ENCODE measurements around the gene ARHGAP6.

ARHGAP6 gene

DNA sequence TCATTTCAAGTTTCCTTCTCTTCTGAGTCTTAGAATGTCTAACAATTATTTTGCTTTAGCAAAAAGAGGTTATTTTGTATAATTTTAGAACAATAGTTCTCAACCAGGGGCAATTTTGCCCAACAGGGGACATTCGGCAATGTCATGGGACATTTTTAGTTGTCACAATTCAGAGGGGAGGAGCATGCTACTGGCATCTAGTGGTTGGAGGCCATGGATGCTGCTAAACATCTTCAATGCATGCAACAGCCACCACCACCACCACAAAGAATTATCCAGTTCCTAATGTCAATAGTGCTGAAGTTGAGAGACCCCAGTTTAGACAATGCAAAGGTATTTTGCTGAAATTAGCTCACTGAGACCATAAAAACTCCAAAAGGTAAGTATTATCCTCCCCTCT, 122.5 kb downstream of the ARHGAP6 start:
- no peak for ATAC-seq
- TF ChIP-seq TOX (CRISPR knock-in tag; IDR thresholded peaks at IDR 0.05; ENCODE audit: borderline replicate concordance): no peak
- no peak for TF ChIP-seq BACH2 (CRISPR knock-in tag; IDR thresholded peaks at IDR 0.05; ENCODE audit: borderline replicate concordance)

DNA sequence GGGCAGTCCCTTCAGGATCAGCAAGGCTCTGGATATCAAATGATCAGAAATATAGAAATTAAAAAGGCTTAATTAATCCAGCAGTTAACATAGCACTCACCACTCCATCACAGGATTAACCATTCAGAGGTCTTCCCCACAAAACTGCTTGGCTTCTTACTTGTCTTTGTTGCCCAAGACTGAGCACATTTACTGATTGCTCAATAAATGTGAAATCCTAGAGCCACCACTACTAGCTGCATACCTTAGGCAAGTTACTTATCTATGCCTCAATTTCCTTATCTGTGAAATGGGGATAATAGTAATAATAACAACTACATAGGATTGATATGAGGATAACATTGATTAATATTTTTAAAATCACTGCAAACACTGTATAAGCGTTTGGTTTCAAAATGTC, 124.2 kb downstream of the ARHGAP6 start:
- TF ChIP-seq ZC3H10 (CRISPR knock-in tag; IDR thresholded peaks at IDR 0.05) (no peak), TOX (CRISPR knock-in tag; IDR thresholded peaks at IDR 0.05; ENCODE audit: borderline replicate concordance) (no peak), OSR1 (CRISPR knock-in tag; IDR thresholded peaks at IDR 0.05) (no peak), ARNTL (CRISPR knock-in tag; IDR thresholded peaks at IDR 0.05; ENCODE audit: borderline replicate concordance, low read depth) (no peak), BACH2 (CRISPR knock-in tag; IDR thresholded peaks at IDR 0.05; ENCODE audit: borderline replicate concordance) (no peak), ZNF8 (CRISPR knock-in tag; IDR thresholded peaks at IDR 0.05) (no peak), RARB (CRISPR knock-in tag; IDR thresholded peaks at IDR 0.05) (no peak), GLIS3 (CRISPR knock-in tag; IDR thresholded peaks at IDR 0.05) (no peak), PPARA (CRISPR knock-in tag; IDR thresholded peaks at IDR 0.05; ENCODE audit: borderline replicate concordance) (no peak), TCF4 (CRISPR knock-in tag; IDR thresholded peaks at IDR 0.05; ENCODE audit: borderline replicate concordance) (no peak), SNAI2 (CRISPR knock-in tag; IDR thresholded peaks at IDR 0.05) (no peak), ESRRG (CRISPR knock-in tag; IDR thresholded peaks at IDR 0.05) (no peak)
- TF ChIP-seq, protein P1, sequence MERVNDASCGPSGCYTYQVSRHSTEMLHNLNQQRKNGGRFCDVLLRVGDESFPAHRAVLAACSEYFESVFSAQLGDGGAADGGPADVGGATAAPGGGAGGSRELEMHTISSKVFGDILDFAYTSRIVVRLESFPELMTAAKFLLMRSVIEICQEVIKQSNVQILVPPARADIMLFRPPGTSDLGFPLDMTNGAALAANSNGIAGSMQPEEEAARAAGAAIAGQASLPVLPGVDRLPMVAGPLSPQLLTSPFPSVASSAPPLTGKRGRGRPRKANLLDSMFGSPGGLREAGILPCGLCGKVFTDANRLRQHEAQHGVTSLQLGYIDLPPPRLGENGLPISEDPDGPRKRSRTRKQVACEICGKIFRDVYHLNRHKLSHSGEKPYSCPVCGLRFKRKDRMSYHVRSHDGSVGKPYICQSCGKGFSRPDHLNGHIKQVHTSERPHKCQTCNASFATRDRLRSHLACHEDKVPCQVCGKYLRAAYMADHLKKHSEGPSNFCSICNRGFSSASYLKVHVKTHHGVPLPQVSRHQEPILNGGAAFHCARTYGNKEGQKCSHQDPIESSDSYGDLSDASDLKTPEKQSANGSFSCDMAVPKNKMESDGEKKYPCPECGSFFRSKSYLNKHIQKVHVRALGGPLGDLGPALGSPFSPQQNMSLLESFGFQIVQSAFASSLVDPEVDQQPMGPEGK (CRISPR knock-in tag; IDR thresholded peaks at IDR 0.05; ENCODE audit: borderline replicate concordance): no peak
- TF ChIP-seq, protein P2, sequence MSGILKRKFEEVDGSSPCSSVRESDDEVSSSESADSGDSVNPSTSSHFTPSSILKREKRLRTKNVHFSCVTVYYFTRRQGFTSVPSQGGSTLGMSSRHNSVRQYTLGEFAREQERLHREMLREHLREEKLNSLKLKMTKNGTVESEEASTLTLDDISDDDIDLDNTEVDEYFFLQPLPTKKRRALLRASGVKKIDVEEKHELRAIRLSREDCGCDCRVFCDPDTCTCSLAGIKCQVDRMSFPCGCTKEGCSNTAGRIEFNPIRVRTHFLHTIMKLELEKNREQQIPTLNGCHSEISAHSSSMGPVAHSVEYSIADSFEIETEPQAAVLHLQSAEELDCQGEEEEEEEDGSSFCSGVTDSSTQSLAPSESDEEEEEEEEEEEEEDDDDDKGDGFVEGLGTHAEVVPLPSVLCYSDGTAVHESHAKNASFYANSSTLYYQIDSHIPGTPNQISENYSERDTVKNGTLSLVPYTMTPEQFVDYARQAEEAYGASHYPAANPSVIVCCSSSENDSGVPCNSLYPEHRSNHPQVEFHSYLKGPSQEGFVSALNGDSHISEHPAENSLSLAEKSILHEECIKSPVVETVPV (CRISPR knock-in tag; IDR thresholded peaks at IDR 0.05): no peak
- TF ChIP-seq, protein P3, sequence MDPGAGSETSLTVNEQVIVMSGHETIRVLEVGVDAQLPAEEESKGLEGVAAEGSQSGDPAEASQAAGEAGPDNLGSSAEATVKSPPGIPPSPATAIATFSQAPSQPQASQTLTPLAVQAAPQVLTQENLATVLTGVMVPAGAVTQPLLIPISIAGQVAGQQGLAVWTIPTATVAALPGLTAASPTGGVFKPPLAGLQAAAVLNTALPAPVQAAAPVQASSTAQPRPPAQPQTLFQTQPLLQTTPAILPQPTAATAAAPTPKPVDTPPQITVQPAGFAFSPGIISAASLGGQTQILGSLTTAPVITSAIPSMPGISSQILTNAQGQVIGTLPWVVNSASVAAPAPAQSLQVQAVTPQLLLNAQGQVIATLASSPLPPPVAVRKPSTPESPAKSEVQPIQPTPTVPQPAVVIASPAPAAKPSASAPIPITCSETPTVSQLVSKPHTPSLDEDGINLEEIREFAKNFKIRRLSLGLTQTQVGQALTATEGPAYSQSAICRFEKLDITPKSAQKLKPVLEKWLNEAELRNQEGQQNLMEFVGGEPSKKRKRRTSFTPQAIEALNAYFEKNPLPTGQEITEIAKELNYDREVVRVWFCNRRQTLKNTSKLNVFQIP (CRISPR knock-in tag; IDR thresholded peaks at IDR 0.05; ENCODE audit: borderline replicate concordance, low read depth): no peak
- no peak for ATAC-seq

DNA sequence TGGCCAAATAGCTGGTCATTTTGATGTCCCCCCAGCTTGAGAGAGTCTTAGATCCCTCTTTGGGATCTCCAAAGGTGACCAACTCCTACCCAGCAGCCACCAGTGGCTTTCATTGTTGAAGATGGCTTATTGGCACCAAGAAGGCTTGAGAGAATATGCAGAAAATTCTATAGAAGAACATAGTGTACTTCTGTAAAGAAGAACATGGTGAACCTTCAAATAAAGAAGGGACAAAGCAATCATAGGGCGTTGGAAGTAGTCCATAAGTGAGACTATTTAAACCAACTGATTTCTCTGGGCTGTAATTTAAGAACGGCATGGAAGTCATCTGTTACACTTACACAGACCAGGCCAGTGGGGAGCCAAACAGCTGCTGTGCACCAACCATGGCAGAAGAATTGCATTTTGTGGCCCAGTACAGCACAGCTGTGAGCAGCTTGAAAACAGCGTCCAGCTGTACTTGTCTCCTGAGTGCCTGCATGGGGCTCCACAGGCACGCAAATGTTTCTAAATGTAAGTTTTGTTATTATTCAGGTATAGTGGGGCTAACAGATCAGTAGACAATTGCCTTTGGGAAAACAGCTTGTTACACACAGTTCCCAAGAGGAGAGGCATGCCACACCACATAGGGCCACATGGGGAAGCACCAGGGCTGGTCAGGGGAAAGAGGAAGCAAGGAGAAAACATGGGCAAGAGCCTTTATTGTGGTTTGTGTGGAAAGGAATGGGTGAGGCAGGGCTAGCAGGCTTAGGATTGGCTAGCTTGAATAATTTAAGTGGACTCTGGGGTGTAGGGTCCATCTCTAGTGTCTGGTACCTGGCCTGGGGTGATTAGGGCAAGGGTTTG, 125.0 kb downstream of the ARHGAP6 start:
- ATAC-seq: no peak
- TF ChIP-seq GLIS3 (CRISPR knock-in tag; IDR thresholded peaks at IDR 0.05) (no peak), ZC3H10 (CRISPR knock-in tag; IDR thresholded peaks at IDR 0.05) (no peak), ESRRG (CRISPR knock-in tag; IDR thresholded peaks at IDR 0.05) (no peak), ARNTL (CRISPR knock-in tag; IDR thresholded peaks at IDR 0.05; ENCODE audit: borderline replicate concordance, low read depth) (no peak), CSDC2 (CRISPR knock-in tag; IDR thresholded peaks at IDR 0.05) (no peak), RARB (CRISPR knock-in tag; IDR thresholded peaks at IDR 0.05) (no peak), ISL1 (CRISPR knock-in tag; IDR thresholded peaks at IDR 0.05) (no peak), TOX (CRISPR knock-in tag; IDR thresholded peaks at IDR 0.05; ENCODE audit: borderline replicate concordance) (no peak), ZNF565 (CRISPR knock-in tag; conservative IDR thresholded peaks at IDR 0.05; ENCODE audit: low read depth) (no peak), ZNF70 (CRISPR knock-in tag; IDR thresholded peaks at IDR 0.05) (no peak), SNAI2 (CRISPR knock-in tag; IDR thresholded peaks at IDR 0.05) (no peak), PPARA (CRISPR knock-in tag; IDR thresholded peaks at IDR 0.05; ENCODE audit: borderline replicate concordance) (no peak), ZFP3 (CRISPR knock-in tag; IDR thresholded peaks at IDR 0.05) (no peak), TCF4 (CRISPR knock-in tag; IDR thresholded peaks at IDR 0.05; ENCODE audit: borderline replicate concordance) (no peak), ZFP30 (CRISPR knock-in tag; IDR thresholded peaks at IDR 0.05) (no peak), BACH2 (CRISPR knock-in tag; IDR thresholded peaks at IDR 0.05; ENCODE audit: borderline replicate concordance) (no peak)
- TF ChIP-seq, protein P4, sequence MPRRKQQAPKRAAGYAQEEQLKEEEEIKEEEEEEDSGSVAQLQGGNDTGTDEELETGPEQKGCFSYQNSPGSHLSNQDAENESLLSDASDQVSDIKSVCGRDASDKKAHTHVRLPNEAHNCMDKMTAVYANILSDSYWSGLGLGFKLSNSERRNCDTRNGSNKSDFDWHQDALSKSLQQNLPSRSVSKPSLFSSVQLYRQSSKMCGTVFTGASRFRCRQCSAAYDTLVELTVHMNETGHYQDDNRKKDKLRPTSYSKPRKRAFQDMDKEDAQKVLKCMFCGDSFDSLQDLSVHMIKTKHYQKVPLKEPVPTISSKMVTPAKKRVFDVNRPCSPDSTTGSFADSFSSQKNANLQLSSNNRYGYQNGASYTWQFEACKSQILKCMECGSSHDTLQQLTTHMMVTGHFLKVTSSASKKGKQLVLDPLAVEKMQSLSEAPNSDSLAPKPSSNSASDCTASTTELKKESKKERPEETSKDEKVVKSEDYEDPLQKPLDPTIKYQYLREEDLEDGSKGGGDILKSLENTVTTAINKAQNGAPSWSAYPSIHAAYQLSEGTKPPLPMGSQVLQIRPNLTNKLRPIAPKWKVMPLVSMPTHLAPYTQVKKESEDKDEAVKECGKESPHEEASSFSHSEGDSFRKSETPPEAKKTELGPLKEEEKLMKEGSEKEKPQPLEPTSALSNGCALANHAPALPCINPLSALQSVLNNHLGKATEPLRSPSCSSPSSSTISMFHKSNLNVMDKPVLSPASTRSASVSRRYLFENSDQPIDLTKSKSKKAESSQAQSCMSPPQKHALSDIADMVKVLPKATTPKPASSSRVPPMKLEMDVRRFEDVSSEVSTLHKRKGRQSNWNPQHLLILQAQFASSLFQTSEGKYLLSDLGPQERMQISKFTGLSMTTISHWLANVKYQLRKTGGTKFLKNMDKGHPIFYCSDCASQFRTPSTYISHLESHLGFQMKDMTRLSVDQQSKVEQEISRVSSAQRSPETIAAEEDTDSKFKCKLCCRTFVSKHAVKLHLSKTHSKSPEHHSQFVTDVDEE (CRISPR knock-in tag; IDR thresholded peaks at IDR 0.05): no peak
- TF ChIP-seq, protein P5, sequence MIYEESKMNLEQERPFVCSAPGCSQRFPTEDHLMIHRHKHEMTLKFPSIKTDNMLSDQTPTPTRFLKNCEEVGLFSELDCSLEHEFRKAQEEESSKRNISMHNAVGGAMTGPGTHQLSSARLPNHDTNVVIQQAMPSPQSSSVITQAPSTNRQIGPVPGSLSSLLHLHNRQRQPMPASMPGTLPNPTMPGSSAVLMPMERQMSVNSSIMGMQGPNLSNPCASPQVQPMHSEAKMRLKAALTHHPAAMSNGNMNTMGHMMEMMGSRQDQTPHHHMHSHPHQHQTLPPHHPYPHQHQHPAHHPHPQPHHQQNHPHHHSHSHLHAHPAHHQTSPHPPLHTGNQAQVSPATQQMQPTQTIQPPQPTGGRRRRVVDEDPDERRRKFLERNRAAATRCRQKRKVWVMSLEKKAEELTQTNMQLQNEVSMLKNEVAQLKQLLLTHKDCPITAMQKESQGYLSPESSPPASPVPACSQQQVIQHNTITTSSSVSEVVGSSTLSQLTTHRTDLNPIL (CRISPR knock-in tag; IDR thresholded peaks at IDR 0.05; ENCODE audit: low read depth): no peak
